ENCODE measurements around the gene RABGAP1L. TPM values are rescaled to one million over a fixed set of nuclear protein-coding genes. Genes with fewer than 3 reads are reported as not detected.
"Not testable (repeated sequence)": the region's sequence is repeated elsewhere in the genome, so short reads cannot be mapped to it uniquely, and the experiment has no call there.

Gene RABGAP1L
- total RNA-seq, 1 donor = 29.8 TPM

DNA sequence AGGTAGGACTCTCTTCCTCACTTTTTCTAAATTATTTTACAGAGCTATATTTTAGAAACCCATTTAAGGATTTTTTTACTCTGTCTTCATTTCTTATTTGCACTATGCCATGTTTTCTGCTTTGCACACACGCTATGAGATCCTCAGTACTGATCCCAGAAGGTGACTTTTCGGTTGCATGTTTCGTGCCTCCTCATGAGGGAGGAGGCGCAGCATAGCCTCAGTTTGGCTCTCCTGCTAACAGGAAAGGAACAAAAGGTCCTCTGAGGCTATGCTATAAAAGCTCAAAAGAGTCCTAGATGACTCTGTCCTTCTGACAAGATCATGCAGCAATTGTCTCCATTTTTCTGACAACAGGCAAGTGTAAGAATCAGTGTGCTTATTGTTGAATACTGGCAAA is 478.2 kb downstream of the RABGAP1L start:
- no peak for TF ChIP-seq CTCF (IDR thresholded peaks at IDR 0.05; ENCODE audit: insufficient read depth, low read depth, low read length)
- H3K4me3 ChIP-seq (ENCODE audit: low read depth, low read length) = no peak overlapping the region
- DNase-seq (ENCODE audit: low read depth) = no peak

- no peak for DNase-seq (ENCODE audit: low read depth)
- H3K4me3 ChIP-seq (ENCODE audit: low read depth, low read length) = no peak overlapping the region
- TF ChIP-seq CTCF (IDR thresholded peaks at IDR 0.05; ENCODE audit: insufficient read depth, low read depth, low read length) = no peak
Observed at GRCh38 chr1:174639461-174639860, 480.1 kb downstream of the RABGAP1L start.

DNA sequence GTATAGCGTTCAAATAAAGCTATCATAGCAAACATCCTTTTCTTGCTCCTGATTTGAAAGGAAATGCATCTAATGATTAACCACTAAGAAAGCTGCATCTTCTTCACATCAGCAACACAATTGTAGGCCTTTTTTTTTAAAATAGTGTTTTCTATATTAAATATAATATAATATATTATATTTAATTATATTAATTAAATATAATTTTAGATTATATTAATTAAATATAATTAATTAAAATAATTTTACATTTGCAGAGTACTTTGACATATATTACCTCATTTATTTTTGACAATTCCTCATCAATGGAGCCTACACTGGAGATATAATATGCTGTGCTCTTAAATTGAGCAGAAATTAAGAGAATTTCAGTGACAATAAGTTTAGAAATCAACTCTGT is 481.5 kb downstream of the RABGAP1L start:
- no peak for TF ChIP-seq CTCF (IDR thresholded peaks at IDR 0.05; ENCODE audit: insufficient read depth, low read depth, low read length)
- no peak for DNase-seq (ENCODE audit: low read depth)
- no peak overlapping the region for H3K4me3 ChIP-seq (ENCODE audit: low read depth, low read length)

DNA sequence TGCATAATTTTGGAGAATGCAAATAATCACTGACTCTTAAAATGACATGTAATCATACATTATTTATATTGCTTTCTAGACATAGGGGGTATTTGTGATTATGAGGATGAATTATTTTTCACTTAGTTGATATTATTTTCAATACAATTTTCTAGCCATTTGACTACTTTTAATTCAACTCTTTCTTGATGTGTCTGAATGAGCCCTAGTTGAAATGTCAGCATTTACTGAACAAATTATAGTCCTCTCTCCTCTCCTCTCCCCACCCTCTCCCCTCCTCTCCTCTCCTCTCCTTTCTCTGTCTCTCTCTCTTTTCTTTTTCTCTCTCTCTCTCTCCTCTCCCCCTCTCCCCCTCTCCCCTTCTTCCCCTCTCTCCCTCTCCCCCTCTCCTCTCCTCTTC is 483.1 kb downstream of the RABGAP1L start:
- no peak for TF ChIP-seq CTCF (IDR thresholded peaks at IDR 0.05; ENCODE audit: insufficient read depth, low read depth, low read length)
- DNase-seq (ENCODE audit: low read depth) = no peak
- no peak overlapping the region for H3K4me3 ChIP-seq (ENCODE audit: low read depth, low read length)

GRCh38 chr1:174643206-174643605 is 483.9 kb downstream of the RABGAP1L start:
- DNase-seq (ENCODE audit: low read depth) = no peak
- no peak for TF ChIP-seq CTCF (IDR thresholded peaks at IDR 0.05; ENCODE audit: insufficient read depth, low read depth, low read length)
- no peak overlapping the region for H3K4me3 ChIP-seq (ENCODE audit: low read depth, low read length)

DNA sequence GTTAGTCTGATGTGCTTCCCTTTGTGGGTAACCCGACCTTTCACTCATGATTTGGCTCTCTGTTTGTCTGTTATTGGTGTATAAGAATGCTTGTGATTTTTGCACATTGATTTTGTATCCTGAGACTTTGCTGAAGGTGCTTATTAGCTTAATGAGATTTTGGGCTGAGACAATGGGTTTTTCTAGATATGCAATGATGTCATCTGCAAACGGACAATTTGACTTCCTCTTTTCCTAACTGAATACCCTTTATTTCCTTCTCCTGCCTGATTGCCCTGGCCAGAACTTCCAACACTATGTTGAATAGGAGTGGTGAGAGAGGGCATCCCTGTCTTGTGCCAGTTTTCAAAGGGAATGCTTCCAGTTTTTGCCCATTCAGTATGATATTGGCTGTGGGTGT is 490.3 kb downstream of the RABGAP1L start:
- not testable (repeated sequence) for DNase-seq (ENCODE audit: low read depth); H3K4me3 ChIP-seq (ENCODE audit: low read depth, low read length)

DNA sequence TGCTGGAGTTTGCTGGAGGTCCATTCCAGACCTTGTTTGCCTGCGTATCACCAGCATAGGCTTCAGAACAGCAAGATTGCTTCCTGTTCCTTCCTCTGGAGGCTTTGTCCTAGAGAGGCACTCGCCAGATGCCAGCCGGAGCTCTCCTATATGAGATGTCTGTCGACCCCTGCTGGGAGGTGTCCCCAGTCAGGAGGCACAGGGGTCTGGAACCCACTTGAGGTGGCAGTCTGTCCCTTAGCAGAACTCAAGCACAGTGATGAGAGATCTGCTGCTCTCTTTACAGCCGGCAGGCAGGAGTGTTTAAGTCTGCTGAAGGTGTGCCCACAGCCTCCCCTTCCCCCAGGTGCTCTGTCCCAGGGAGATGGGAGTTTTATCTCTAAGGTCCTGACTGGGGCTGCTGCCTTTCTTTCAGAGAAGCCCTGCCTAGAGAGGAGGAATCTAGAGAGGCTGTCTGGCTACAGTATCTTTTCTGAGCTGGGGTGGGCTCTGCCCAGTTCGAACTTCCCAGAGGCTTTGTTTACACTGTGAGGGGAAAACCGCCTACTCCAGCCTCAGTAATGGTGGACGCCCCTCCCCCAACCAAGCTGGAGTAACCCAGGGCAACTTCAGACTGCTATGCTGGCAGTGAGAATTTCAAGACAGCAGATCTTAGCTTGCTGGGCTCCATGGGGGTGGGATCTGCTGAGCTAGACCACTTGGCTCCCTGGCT is 493.4 kb downstream of the RABGAP1L start:
- DNase-seq (ENCODE audit: low read depth) = no peak
- no peak for TF ChIP-seq CTCF (IDR thresholded peaks at IDR 0.05; ENCODE audit: insufficient read depth, low read depth, low read length)

More for the DNA sequence above, 493.4 kb downstream of the RABGAP1L start:
- no peak overlapping the region for H3K4me3 ChIP-seq (ENCODE audit: low read depth, low read length)
